Pancreas (tissue), 10 donors: ENCODE measurements around the gene SLC1A7. TPM values are rescaled to one million over a fixed set of nuclear protein-coding genes. Genes with fewer than 3 reads are reported as not detected.

Source experiments
- ATAC-seq, 4 donors: fragments of 200-7000 bp; cut with Tn5 transposase; one replicate each; pipeline versions ENCODE4 v1.8.0 to v1.9.1; 2020; ENCODE audit warnings: mild to moderate bottlenecking in 4 of 4, moderate library complexity in 4 of 4
- DNase-seq, 6 donors: peaks; one replicate each; pipeline ENCODE4 v3.0.0-alpha.2; 2020
- FAIRE-seq: peaks from 2 replicates; lab custom pipeline; 2012; peaks lifted over from hg19 to GRCh38; lab: Jason Lieb, UNC
- H3K27ac ChIP-seq, 4 donors: fragments of 200-600 bp; sonication (generic); 1 replicate in 3 of 4; 2 replicates in 1 of 4; pipeline versions ENCODE4 v1.5.0 to v1.8.0; 2020
- H3K27me3 ChIP-seq, 4 donors: fragments of 200-600 bp; one replicate each; pipeline ENCODE4 v1.8.0; 2021
- H3K36me3 ChIP-seq, 3 donors: fragments of 200-600 bp; sonication (generic) in 1 of 3; one replicate each; pipeline versions ENCODE4 v1.5.0 to v1.8.0; 2020 to 2021
- H3K4me1 ChIP-seq, 3 donors: fragments of 200-600 bp; one replicate each; pipeline ENCODE4 v1.8.0; 2021
- H3K4me3 ChIP-seq, 4 donors: fragments of 200-600 bp; sonication (generic) in 2 of 4; one replicate each; pipeline versions ENCODE4 v1.5.0 to v1.8.0; 2020 to 2021
- H3K9me3 ChIP-seq, 4 donors: fragments of 200-600 bp; one replicate each; pipeline ENCODE4 v1.8.0; 2021
- WGBS, 2 donors: extraction: QIAGEN DNeasy Blood & Tissue Kit; methylation state at CpG; one replicate each; pipeline ENCODE4 v1.1.7; 2013; 5-methylcytosine and 5-hydroxymethylcytosine counted together
- intact Hi-C, 3 donors: fragments of 100-400 bp; cut with DNase I; formaldehyde crosslinking; loops; one replicate each; pipeline versions ENCODE4 v1.11.1 to v1.14.2; 2022
- polyA plus RNA-seq, 2 donors: library from polyadenylated mRNA; stranded (reverse); fragments of 200-250 nt; gene quantifications; one replicate each; pipeline ENCODE4 v1.2.3, GENCODE V29; 2013
- total RNA-seq, 6 donors: library from RNA; stranded (reverse); fragmentation: NEBNext Ultra II Directional in 4 of 6; extraction: Animal tissue kit (Norgen Biotek cat#: 25700) in 4 of 6; gene quantifications; one replicate each; pipeline versions ENCODE4 v1.2.1 to v1.2.4, GENCODE V29; 2021 to 2023
- TF ChIP-seq, protein P1 (sequence below), 4 donors: fragments of 200-600 bp; sonication (generic) in 3 of 4; IDR thresholded peaks; one replicate each; pipeline versions ENCODE4 v1.5.0 to v1.8.0; 2021; ENCODE audit warnings: antibody characterized with exemption in 4 of 4
- donor health status: healthy with polysubstance abuse.
- donor health status: DM: no; HTN: no; CAD: no; lungs with moderate emphysema.
- donor health status: DM: no; HTN: no; CAD: no.
- donor health status: control.
- donor health status: control.
- donor health status: Bipolar disorder and iron deficiency.
- donor health status: DM: yes; HTN: yes; CAD: no.
- donor health status: DM: no; HTN: no; CAD: no.
- donor health status: DM: no; HTN: no; CAD: no.
- donor health status: DM: yes; HTN: yes; CAD: no.

Gene SLC1A7
- total and polyA plus RNA-seq, 8 donors: 0.15 to 0.35 TPM; not detected in 6

DNA sequence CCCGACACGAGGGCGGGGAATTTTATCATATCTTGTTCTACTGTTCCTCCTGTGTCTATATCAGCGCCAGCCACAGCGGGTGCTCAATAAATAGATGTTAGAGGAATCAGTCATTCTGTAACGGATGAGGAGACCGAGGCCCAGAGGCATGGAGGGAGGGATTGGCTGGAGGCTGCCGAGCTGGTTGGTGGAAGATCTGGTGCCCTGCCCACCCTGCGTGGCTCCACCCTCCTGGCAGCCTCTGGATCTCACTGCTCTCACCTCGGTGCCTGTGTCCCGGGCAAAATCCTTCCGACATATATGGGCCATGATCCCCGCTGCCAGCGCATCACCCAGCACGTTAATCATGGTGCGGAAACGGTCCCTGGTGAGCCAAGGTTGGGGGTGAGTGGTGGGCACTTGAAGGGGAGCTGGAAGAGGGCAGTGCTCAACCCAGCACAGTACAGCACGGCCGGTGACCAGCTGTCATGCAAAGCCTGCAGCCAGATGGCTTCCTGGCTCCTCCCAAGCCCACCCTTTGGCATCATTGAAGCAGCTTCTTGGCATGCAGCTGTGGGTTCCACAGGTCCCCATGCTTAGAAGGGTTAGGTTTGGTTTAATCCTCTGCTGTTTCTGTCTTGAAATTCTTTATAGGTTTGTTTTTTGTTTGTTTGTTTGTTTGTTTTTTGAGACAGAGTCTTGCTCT, 53.7 kb downstream of the SLC1A7 start:
- H3K4me1 ChIP-seq: no peaks in the 10 kb centered on the region
- intact Hi-C loops: no loop called here
- TF ChIP-seq, protein P1, sequence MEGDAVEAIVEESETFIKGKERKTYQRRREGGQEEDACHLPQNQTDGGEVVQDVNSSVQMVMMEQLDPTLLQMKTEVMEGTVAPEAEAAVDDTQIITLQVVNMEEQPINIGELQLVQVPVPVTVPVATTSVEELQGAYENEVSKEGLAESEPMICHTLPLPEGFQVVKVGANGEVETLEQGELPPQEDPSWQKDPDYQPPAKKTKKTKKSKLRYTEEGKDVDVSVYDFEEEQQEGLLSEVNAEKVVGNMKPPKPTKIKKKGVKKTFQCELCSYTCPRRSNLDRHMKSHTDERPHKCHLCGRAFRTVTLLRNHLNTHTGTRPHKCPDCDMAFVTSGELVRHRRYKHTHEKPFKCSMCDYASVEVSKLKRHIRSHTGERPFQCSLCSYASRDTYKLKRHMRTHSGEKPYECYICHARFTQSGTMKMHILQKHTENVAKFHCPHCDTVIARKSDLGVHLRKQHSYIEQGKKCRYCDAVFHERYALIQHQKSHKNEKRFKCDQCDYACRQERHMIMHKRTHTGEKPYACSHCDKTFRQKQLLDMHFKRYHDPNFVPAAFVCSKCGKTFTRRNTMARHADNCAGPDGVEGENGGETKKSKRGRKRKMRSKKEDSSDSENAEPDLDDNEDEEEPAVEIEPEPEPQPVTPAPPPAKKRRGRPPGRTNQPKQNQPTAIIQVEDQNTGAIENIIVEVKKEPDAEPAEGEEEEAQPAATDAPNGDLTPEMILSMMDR (IDR thresholded peaks at IDR 0.05): no peak
- no peaks in the 10 kb centered on the region for H3K36me3 ChIP-seq
- DNase-seq (no peak), FAIRE-seq (no peak), ATAC-seq (no peak)
- no peaks in the 10 kb centered on the region for H3K27me3 ChIP-seq
- no peak overlapping the region for H3K4me3 ChIP-seq
- H3K9me3 ChIP-seq: no peaks in the 10 kb centered on the region
- 83 to 91% methylated on average over 19 of the region's 19 CpGs for WGBS, 2 donors
- no peak overlapping the region for H3K27ac ChIP-seq

DNA sequence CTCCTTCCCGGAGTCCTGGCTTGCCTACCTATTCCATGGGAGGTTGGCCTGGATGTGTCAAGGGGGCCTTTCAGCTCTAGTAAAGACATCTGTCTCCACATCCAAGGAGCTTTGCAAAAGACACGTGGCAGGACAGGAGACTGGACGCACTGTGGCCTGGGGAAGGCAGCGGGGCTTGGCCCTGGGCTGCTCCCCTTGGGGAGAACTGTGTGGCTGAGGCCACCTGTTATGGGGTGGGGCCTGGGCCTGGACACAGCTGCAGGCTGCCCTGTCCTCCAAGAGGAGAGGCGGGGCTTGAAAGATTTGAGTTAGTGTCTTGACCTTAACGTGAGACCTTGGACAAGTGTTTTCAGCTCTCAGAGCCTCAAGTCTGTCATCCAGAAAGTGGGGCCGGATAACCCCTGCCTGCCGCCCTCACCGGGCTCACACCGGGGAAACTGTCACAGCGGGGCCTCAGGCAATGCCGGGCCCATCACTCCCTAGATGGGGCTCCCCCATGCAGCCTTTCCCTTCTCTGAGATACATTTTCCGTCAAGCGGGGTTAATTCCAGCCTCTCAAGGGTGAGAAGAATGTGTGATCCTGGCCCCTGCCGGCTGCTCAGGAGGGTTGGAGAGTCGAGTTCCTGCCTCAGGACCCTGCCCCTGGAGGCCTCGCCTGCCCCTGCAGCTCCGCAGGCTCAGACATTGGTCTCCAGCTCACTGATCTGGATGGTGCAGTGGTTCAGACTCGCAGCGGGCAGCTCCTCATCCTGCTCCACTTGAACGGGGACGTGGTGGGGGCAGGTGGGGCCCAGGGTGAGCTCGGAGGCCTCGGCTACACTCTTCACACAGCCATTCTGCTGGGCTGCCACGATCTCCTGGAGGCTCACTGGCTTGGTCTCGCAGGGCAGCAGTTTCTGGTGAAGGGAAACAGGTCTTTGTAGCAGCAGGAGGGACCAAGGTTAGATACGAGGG, 54.8 kb downstream of the SLC1A7 start:
- no peak for FAIRE-seq

DNA sequence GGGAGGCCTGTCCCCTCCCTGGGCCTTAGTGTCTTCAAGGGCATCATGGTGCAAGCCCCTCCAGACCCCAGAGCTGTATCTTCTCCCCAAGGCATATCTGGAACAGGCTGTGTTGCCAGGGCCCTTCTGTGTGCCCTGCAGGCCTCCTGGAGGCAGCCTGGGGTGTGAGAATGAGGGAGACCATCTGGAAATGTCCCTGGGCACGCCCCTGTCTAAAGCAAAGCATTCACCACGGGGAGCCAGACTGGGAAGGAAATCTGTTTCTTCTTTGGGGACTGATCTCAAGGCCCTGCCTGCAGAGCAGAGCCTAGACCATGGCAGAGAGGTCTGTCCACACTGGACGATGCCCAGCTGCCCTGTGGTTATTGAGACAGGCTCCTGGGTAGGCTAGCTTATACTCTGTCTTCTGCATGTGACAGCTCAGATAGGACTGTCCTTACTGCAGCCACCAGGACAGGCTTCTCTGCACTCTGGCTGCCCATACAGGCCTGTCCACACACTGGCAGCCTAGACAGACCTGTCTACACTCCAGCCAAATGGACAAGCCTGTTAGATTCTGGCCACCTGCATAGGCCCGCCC, 55.9 kb downstream of the SLC1A7 start:
- ATAC-seq (no peak), FAIRE-seq (no peak), DNase-seq (no peak)
- intact Hi-C loops: no loop called here
- no peaks in the 10 kb centered on the region for H3K36me3 ChIP-seq
- 85 to 88% methylated on average over 4 of the region's 4 CpGs for WGBS, 2 donors
- no peaks in the 10 kb centered on the region for H3K4me1 ChIP-seq
- TF ChIP-seq, protein P1 (IDR thresholded peaks at IDR 0.05): no peak
- H3K27ac ChIP-seq: no peak overlapping the region
- H3K27me3 ChIP-seq: no peaks in the 10 kb centered on the region
- H3K4me3 ChIP-seq: no peak overlapping the region
- no peaks in the 10 kb centered on the region for H3K9me3 ChIP-seq

More for the DNA sequence above, 54.8 kb downstream of the SLC1A7 start:
- WGBS, 2 donors: 85 to 86% methylated on average over 27 of the region's 27 CpGs
- Histone ChIP-seq H3K27ac (no peak overlapping the region), H3K4me3 (no peak overlapping the region), H3K27me3 (no peaks in the 10 kb centered on the region), H3K9me3 (no peaks in the 10 kb centered on the region), H3K36me3 (no peaks in the 10 kb centered on the region), H3K4me1 (no peaks in the 10 kb centered on the region)
- TF ChIP-seq, protein P1 (IDR thresholded peaks at IDR 0.05): no peak
- no peak for ATAC-seq
- DNase-seq: no peak
- intact Hi-C loops: no loop called here

DNA sequence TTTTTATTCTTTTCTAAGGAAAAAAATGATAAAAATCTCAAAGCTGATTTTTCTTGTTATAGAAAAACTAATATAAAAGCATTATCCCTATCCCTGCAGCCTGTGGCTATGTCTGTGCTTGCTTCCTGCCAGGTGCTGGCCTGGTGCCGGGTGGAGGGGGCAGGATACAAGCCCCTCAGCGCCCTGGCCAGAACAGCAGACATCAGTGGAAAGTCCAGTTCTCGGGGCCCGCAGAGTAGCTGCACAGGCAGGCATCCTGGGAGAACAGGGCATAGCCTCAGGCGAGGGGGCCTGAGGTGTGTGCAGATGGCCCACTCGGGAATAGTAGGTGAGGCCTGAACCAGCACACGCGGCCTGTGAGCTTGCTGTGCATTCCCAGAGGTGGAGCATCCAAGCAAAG, 57.0 kb downstream of the SLC1A7 start:
- TF ChIP-seq, protein P1 (IDR thresholded peaks at IDR 0.05): no peak
- ATAC-seq: no peak
- Histone ChIP-seq H3K9me3 (no peaks in the 10 kb centered on the region), H3K36me3 (no peaks in the 10 kb centered on the region), H3K27me3 (no peaks in the 10 kb centered on the region), H3K4me3 (no peak overlapping the region), H3K27ac (no peak overlapping the region), H3K4me1 (no peaks in the 10 kb centered on the region)
- intact Hi-C loops: no loop called here
- FAIRE-seq: no peak
- WGBS, 2 donors: 87 to 97% methylated on average over 8 of the region's 8 CpGs
- no peak for DNase-seq
